HG02798 (cell line): ENCODE measurements around the gene DNAJC5.
"Not testable (repeated sequence)": the region's sequence is repeated elsewhere in the genome, so short reads cannot be mapped to it uniquely, and the experiment has no call there.

Experiments
- ATAC-seq: cut with Tn5 transposase; IDR thresholded peaks from one replicate; pipeline ENCODE4 v1.9.1; 2021; ENCODE audit warnings: mild to moderate bottlenecking; ENCODE audit not compliant: unreplicated experiment, poor library complexity

DNAJC5 gene

GRCh38 chr20:63974402-63975200 lies 79.7 kb downstream of the DNAJC5 start:
- no peak for ATAC-seq

GRCh38 chr20:63976511-63976910 lies 81.6 kb downstream of the DNAJC5 start:
- ATAC-seq, result not testable (repeated sequence)

GRCh38 chr20:63976980-63977738 lies 82.2 kb downstream of the DNAJC5 start:
- no peak for ATAC-seq

GRCh38 chr20:63977739-63978276 lies 82.9 kb downstream of the DNAJC5 start:
- ATAC-seq, result no peak

GRCh38 chr20:63978319-63979228 lies 83.6 kb downstream of the DNAJC5 start:
- ATAC-seq, result peak; percentile 44

GRCh38 chr20:63979229-63979556 lies 84.3 kb downstream of the DNAJC5 start:
- no peak for ATAC-seq

GRCh38 chr20:63979557-63980316 lies 84.8 kb downstream of the DNAJC5 start, which contains the start of gene SAMD10:
Gene SAMD10, minus strand, starts transcription at chr20:63979642. Its CDS starts 175 bp downstream, at chr20:63979467.
- ATAC-seq, result no peak

GRCh38 chr20:63980317-63980805 lies 85.4 kb downstream of the DNAJC5 start:
- no peak for ATAC-seq

- peak; percentile 74 for ATAC-seq
These were observed 86.1 kb downstream of the DNAJC5 start, which contains the start of gene PRPF6 for GRCh38 chr20:63980806-63981728. Gene PRPF6, plus strand, starts transcription at chr20:63981132. Its CDS starts 114 bp downstream, at chr20:63981246.

GRCh38 chr20:63982937-63983336 lies 88.0 kb downstream of the DNAJC5 start:
- ATAC-seq, result no peak
